Lower leg skin (tissue), 4 donors: Measurements from ENCODE around the gene GPC6. TPM values are rescaled to one million over a fixed set of nuclear protein-coding genes. Genes with fewer than 3 reads are reported as not detected.

Experiments used
- DNase-seq, 2 donors: peaks; one replicate each; pipeline ENCODE4 v3.0.0-alpha.2; 2019; ENCODE audit warnings: low spot score in 2 of 2
- H3K4me3 ChIP-seq: fragments of 200-600 bp; sonication (generic); 2 replicates; pipeline ENCODE4 v1.5.1; 2017; ENCODE audit warnings: mild to moderate bottlenecking, low read depth; ENCODE audit not compliant: poor library complexity, severe bottlenecking
- CTCF ChIP-seq, 3 donors: fragments of 450-650 bp; IDR thresholded peaks; one replicate each; pipeline ENCODE4 v1.5.1; 2016; ENCODE audit warnings: antibody characterized with exemption in 3 of 3, mild to moderate bottlenecking in 3 of 3, moderate library complexity in 2 of 3
- POLR2A ChIP-seq, 2 donors: fragments of 450-650 bp; IDR thresholded peaks; one replicate each; pipeline ENCODE4 v1.6.1; 2016 to 2017; ENCODE audit warnings: antibody characterized with exemption in 2 of 2, mild to moderate bottlenecking in 1 of 2, moderate library complexity in 1 of 2
- WGBS, 2 donors: methylation state at CpG; one replicate each; pipeline ENCODE4 v1.1.5; 2018; 5-methylcytosine and 5-hydroxymethylcytosine counted together
- intact Hi-C: fragments of 100-400 bp; cut with DNase I; formaldehyde crosslinking; loops from one replicate; pipeline ENCODE4 v1.15.0; 2023; ENCODE audit warnings: low total_unique reads
- total RNA-seq, 4 donors: library from RNA; depleted of rRNA; stranded (reverse); fragments of >200 nt; gene quantifications; one replicate each; pipeline ENCODE4 v1.1.0, GENCODE V29; 2016

GPC6 gene
- total RNA-seq, 4 donors from 2014 or later = 1.4 to 5.2 (median 2.5) TPM

- no peak for TF ChIP-seq CTCF (IDR thresholded peaks at IDR 0.05)
- TF ChIP-seq POLR2A (IDR thresholded peaks at IDR 0.05) = no peak
- no peak for DNase-seq
- intact Hi-C loops = loop anchor here (10.0 kb wide), 1 partner anchor 183 kb away; no protein-coding TSS in a partner anchor
- WGBS, 2 donors = 75 to 82% methylated on average over 2 of the region's 2 CpGs
- no peak overlapping the region for H3K4me3 ChIP-seq
Observed at GRCh38 chr13:94431574-94431973, 1205.0 kb downstream of the GPC6 start.

DNA sequence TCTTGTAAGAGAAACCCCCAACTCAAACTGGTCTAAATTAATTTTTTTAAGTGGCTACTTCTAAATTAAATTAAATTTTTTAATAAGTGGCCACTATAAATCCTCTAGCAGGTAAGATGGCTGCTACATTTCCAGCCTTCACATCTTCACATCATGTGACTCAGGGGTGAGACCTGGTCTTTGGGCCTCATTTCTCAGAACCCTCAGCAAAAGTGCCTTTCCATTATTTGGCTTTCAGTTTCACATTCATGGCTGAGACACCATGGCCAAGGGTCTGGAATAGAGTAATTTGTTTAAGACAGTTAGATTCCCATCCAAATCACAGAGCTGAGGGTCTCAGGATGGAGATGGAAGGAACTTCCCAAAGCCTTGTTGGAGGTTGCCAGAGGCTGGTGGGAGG is 1205.4 kb downstream of the GPC6 start:
- TF ChIP-seq CTCF (IDR thresholded peaks at IDR 0.05) (no peak), POLR2A (IDR thresholded peaks at IDR 0.05) (no peak)
- no peak overlapping the region for H3K4me3 ChIP-seq
- intact Hi-C loops = loop anchor here (10.0 kb wide), 1 partner anchor 183 kb away; no protein-coding TSS in a partner anchor
- no peak for DNase-seq

DNA sequence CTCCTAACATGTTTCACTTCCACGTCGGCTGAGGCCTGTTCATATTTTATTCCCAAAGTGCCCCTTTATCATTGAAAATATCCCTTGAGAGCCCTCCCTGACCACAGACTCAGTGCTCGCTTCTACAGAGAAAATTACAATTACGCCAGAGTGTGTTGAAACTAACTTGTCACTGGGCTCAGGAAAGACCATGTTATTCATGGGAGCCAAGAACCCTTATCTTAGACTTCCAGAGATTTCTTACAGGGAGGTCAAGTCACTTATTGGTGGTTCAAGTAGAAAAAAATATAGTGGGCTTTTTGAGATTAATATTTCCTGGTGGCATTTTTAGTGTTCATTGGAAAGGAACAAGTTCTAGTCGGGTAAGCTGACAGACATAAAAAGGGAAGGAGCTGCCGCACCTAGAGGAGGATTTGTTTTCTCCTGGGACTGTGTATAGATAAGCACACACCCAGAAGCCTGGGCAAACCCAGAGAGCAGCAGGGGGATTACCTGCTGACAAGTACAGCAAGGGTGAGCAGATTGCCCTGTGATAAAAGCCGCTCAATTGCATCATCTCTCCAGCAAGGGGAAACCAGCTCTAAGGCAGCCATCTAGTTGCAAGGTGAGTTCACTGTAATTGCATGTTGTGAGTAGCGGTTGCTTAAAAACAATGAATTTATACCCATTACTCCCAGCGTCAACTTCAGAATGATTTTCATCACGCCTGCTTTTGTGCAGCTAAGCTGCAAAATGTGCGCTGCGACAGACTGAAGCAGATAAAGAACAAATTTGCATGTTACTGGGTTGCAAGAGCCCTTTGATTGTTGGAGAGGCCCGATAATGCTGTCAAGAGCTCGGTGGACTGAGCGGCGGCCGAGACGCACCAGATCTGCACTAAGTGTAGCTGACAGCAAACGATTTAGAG is 1206.7 kb downstream of the GPC6 start:
- intact Hi-C loops = loop anchor here (10.0 kb wide), 1 partner anchor 181 kb away; no protein-coding TSS in a partner anchor
- H3K4me3 ChIP-seq = no peak overlapping the region
- TF ChIP-seq POLR2A (IDR thresholded peaks at IDR 0.05) (no peak), CTCF (IDR thresholded peaks at IDR 0.05) (no peak)
- no peak for DNase-seq
- 74 to 76% methylated on average over 19 of the region's 19 CpGs for WGBS, 2 donors

- intact Hi-C loops = loop anchor here (10.0 kb wide), 1 partner anchor 179 kb away; no protein-coding TSS in a partner anchor
- no peak overlapping the region for H3K4me3 ChIP-seq
- no peak for DNase-seq
- TF ChIP-seq POLR2A (IDR thresholded peaks at IDR 0.05) (no peak), CTCF (IDR thresholded peaks at IDR 0.05) (no peak)
- WGBS, 2 donors = 37 to 48% methylated on average over 4 of the region's 4 CpGs
Observed at GRCh38 chr13:94435604-94436226, 1209.1 kb downstream of the GPC6 start.

DNA sequence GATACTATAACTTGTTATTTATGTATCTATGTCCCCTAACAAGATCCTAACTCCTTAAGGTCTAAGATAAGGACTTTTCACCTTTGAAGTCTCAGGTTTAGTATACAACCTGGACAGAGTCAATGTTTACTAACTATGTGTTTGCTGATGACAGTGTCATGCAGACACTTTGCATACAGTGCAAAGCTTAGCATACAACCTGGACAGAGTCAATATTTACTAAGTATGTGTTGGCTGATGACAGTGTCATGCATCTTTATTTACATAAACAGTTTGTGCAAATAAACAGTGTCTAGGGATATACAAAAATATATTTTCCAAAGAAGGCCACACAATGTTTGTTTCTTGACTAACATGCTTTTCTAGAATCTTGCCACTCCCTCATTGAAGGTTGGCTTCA is 1218.2 kb downstream of the GPC6 start:
- H3K4me3 ChIP-seq = no peak overlapping the region
- TF ChIP-seq POLR2A (IDR thresholded peaks at IDR 0.05) = no peak
- no peak for TF ChIP-seq CTCF (IDR thresholded peaks at IDR 0.05)
- no peak for DNase-seq
- intact Hi-C loops = no loop called here
